ENCODE data around the gene PIP5K1C.
"Not testable (repeated sequence)": the region's sequence is repeated elsewhere in the genome, so short reads cannot be mapped to it uniquely, and the experiment has no call there.

Gene PIP5K1C

DNA sequence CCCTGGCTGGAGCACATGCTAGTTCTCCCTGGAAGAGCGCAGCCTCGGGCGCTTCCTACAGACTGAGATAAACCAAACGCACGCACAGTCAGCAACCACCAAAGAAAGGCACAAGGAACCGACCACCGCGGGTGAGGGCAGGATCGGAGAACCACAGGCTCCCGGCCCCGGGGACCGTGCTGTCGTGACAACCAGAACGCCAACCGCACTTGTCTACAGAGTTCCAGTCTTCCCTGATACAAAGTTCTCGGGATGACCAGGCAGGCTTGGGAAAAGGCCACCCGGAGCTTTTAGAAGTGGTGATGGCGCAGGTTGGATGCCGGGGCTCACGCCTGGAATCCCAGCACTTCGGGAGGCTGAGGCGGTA, 40.5 kb downstream of the PIP5K1C start:
- DNase-seq = no peak

DNA sequence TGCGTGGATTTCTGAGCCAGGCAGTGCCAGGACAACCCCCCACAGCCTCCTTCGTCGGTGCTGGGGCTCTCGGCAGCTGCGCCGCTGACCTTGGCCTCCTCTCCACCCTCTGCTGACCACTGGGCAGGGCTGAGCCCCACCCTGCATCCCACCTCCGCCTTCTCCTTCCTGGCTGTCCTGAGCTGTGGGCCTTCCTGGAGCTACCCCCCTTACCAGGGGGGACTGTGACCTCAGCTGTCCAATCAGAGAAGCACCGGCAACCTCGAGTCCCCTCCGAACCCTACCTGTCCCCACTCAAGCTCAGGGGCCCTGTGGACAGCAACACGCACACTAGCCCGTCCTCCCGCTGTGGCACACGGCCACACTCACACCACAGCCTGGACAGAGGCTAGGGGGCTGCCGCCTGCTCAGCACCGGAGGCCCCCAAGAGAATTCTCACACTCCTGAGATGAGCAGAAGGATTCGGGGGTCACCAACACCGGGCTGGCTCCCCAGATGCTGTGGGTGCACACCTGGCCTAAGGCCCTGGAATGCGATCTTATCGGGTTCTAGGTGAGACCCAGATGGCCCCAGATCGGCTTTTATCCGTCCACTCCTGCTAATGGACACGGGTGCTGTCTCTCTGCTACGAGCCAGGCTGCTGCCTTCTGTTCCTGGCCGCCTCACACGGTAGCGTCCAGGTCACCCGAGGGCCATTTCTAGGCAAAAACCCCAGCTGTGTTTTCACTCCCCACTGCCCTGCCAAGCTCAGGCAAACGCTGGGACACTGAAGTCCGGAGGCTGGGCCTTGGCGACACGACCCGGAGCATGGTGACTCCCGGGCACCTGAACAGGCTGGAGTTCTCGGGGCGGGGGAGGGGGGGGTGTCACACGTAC, 41.2 kb downstream of the PIP5K1C start:
- no peak for DNase-seq

DNA sequence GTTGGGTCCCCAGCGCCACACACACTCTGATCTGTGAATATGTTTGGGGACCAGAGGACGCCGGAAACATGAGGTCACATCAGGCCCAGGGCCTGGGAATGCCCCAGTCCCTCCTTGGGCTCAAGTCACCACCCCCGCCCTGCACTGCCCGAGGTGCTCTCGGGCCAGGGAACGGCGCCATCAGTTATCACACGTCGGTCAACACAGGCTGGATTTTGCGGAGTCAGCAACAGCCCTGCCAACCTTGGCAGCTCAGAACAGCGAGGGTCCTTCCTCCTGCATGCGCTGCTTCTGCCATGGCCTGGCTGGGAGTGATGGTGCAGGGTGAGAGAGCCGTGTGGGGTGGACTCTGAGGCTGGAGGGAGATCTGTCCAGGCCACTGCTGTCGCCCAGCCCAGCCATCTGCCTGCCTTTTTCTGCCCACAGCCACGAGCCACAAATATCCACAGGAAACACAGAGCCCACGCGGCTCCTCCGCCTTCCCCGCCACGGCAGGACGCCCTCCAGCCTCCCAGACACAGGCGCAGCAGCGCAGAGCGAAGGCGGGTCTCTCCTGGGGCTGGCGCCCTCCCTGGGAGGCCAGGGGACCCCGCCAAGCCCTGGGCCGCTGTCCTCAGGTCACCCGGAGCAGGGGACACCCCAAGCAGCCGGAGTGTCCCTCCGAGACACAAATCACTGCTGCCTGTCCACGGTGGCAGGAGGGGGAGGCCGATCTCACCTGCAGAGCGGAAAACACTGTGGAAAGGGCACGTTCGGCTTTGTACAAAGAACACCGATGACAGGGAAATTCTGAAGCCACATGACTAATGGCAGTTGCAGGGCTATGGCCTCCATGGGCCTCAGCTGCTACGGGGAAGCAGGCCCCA, 42.0 kb downstream of the PIP5K1C start:
- no peak for DNase-seq

DNA sequence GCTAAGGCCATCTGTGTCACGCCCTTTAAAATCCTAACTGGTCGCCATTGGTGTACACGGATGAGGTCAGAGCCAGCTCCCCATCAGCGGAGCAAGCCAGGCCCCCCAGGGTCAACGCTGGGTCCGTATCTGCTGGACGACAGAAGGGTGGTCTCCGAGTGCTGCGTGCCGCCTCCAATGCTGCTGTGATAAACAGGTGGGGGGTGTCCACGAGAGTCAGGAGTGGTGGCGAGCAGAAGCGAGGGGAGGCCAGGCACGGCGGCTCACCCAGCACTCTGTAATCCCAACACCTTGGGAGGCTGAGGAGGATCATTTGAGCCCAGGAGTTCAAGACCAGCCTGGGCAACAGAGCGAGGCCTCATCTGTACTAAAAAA, 42.9 kb downstream of the PIP5K1C start:
- DNase-seq = no peak

DNA sequence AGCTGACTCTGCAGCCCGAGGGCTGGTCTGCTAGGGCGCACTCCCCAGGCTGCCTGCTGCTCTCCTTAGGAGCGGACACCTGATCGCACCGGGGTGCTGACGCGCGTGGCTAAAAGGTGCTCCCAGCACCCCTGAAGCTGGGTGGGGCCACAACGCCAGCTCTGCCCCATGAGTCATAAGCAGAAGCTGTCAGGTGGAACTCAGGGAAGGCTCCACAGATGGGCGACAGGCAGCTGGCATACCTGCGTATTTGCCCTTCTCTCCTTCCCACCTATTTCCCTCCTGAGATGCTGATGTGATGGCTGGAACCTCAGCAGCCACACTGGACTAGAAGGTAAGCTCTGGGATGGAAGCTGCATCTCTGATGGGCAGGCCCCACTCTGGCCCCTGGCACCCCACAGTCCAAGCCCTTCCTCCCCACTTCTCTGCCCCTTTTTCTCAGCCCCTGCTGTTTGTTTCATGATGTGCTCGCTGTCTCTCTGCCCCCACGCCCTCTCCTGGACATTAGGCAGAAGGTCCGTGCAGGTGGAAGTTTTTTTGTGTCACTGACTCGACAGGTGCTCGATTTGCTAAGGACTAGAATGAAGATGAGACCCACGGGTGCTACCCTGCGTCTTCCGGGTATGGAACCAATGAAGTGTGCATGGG, 43.4 kb downstream of the PIP5K1C start:
- DNase-seq = no peak

DNA sequence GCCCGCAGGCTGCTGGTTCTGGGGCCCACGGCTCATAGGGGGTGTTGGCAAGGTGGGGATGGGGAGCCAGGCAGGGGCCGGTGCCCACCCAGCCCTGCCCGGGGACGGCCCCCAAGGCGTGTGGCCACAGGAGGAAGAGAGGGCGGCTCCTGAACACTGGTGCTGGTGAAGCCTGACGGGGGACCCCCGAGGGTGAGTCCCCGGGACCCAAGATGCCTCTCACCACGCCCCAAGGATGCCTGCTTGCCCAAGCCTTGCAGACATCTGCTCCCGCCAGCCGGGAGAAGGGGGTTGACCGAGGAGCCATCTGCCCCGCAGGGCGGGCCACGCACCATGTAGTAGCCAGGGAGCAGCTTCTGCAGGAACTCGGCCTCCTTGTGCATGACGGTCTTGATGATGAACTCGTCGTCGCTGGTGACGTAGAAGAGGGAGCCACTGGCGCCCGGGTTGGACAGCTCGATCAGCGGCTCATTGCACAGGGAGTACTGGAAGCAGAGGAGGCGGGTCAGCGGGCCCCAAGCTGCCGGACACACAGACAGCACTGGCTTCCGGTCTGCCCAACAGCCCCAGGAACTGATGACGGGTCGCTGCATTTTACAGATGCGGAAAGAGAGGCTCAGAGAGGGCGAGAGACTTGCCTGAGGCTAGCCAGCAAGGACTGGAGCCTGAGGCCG, 44.1 kb downstream of the PIP5K1C start:
- no peak for DNase-seq

DNA sequence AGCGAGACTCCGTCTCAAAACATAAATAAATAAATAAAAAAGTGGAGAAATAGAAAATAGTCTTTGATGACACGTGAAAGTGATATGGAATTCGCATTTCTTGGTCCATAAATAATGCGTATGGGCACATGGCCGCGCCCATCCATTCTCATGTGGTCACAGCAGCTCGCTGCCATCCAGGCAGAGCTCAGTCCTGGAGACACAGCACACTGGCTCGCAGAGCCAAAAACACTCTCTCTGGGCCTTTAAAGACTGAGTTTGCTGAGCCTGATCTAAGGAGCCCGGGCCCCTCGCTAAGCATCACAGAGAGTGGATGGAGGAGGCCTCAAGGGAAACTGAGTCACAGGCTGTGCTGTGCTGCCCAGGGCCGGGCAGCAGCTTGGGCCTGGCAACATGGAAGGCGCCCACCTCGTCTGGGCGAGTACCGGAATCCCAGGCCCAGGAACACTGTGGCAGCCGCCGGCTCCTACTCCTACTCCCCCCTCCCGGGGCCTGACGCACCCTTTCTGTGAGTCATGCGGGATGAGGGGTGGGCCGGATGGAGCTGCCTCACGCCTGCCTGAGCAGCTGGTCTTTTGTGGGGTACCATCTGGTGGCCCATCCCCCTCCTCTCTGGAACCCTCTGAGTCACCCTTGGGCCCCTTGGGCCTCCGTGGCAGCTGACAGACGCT, 44.7 kb downstream of the PIP5K1C start:
- DNase-seq = peak; percentile 79

DNA sequence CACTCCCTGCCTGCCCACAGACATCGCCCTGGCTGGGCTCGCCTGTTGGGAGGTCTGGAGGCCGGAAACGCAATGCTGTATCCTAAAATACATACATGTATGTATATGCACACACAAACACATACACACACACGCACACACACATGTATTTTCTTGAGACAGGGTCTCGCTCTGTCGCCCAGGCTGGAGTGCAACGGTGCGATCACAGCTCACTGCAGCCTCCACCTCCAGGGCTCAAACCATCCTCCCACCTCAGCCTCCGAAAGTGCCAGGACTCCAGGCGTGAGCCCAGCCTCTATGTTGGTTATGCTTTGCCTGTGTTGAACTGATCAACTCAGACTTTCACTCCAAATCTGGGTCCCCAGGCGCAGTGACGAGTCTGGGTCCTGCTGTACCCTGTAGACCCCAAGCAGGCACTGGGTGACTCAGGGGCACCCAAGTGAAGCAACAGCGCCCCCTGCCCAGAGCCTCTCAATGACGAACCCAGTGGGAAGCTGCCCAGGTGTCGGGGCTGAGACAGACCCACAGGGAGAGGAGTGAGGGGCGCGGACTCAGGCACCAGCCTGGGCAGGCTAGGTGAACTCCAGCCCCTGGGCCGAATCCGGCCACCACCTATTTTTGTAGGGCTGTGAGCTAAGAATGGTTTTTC, 46.3 kb downstream of the PIP5K1C start:
- DNase-seq = no peak

DNA sequence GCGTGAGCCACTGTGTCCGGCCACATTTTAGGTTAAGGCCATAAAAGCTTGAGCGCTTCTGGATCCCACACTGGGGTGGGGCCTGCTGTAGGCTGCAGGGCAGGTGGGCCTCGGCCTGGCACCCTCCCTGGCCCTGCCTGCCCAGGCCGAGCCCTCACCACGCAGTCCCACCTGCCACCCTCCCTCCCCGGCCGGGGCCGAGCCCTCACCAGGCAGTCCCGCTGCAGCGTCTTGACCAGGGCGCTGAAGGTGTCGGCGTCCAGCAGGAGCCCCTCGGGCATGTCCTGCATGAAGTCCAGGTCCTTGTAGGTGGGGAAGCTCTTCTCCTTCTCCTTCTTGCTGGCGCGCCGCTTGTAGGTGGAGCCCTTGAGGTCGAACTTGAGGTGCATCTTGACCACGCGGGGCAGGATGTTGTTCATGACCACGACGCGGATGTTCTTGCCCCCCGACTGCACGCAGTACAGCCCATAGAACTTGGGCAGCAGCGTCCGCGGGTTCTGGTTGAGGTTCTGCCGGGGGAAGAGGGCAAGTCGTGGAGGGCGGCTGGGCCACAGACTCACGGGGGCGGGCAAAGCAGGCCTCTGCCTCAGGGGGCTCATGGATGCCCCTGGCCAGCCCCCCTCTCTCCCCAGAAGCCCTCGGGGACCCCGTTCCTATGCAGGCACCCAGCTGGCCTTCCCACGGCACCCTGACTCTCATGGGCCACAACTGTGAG, 47.0 kb downstream of the PIP5K1C start:
- DNase-seq = no peak

DNA sequence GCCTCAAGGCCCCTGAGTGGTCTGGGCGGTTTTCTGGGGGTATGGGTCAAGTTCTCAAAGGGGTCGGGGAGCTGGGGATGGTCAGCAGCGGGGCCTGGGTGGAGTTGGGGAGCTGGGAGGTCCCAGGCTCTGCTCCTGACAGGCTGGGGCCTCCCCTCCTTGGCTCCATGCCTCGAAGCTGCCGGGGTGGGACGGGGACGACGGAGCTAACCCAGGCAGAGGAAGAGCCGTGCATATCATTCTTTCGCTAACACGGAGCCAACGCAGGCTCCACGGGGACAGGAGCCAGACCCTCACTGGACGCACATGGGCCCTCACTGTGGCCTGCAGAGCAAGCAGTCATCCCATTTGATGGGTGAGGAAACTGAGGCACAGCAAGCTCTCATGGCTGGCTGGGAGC, 47.8 kb downstream of the PIP5K1C start:
- no peak for DNase-seq

DNA sequence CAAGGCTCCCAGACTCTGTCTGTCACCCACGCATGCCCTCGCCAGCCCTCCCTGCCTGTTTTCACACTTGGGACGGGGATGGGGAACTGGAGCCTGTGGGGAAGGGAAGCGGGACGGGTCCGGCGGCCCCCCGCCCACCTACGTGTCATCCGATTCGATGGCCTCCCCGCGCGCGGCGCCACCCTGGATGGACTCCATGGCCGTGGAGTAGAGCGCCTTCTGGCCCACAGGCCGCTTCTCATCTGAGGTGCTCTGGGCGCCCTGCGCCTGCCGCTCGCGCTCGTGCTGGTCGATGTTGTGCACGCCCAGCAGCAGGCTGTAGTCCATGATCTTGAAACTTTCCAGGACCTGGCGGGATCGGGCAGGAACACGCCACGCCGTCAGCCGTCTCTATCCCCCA, 48.6 kb downstream of the PIP5K1C start:
- DNase-seq = no peak

DNA sequence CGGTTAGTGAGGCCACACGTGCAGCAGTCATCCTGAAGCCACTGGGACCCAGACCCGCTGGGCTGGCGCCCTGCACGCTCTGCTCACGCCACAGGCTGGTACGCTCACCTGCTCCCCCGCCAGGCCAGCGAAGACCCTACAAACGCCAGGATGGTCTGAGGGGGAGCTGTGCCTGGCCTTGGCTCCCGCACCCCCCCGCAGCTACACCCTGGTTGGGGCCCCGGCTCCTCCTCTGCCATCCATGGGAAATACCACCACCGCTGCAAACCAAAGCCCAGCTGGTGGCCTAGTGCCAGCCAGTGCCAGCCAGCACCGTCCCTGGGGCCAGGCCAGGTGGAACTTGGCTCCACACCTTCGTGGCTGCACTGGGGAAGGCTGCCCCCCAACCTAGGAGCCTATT, 50.4 kb downstream of the PIP5K1C start:
- no peak for DNase-seq

DNA sequence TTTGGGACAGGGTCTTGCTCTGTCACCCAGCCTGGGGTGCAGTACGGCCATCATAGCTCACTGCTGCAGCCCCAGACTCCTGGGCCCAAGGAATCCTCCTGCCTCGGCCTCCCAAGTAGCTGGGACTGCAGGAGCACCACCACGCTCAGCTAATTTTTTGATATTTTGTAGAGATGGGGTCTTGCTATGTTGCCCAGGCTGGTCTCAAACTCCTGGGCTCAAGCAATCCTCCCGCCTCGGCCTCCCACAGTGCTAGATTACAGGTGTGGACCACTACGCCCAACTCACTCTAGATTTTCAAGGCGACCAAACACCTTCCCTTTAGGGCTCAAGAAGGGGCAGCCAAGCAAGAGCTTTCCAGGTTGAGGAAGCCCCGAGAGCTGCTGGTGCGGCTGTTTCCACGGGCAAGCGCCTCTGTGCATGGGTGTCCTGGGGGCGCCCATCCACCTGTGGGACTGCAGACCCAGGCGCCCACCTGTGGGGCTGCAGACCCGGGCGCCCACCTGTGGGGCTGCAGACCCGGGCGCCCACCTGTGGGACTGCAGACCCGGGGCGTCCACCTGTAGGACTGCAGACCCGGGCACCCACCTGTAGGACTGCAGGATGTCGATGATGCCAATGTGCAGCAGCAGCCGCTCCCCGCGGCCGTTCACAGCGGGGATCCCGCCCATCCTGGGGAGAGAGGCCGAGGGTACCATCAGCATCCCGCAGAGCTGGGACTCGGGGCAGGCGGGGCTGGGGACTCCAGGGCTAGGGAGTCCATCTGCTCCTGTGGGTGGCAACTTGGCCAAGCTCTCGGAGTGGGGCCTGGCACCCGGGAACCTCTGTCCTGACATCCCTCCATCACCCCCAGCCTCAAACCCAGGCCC, 52.0 kb downstream of the PIP5K1C start:
- no peak for DNase-seq

DNA sequence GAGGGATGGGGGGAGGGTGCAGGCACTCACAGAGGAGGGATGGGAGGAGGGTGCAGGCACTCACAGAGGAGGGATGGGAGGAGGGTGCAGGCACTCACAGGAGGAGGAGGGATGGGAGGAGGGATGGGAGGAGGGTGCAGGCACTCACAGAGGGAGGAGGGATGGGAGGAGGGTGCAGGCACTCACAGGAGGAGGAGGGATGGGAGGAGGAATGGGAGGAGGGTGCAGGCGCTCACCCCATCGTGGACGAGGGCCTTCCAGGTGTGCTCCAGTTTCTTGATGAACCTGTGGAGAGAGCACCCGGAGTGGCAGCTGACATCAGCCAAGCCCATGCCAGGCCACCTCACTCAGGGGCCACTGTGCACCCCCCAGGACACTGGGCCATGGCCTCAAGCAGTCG, 53.2 kb downstream of the PIP5K1C start:
- DNase-seq = not testable (repeated sequence)

DNA sequence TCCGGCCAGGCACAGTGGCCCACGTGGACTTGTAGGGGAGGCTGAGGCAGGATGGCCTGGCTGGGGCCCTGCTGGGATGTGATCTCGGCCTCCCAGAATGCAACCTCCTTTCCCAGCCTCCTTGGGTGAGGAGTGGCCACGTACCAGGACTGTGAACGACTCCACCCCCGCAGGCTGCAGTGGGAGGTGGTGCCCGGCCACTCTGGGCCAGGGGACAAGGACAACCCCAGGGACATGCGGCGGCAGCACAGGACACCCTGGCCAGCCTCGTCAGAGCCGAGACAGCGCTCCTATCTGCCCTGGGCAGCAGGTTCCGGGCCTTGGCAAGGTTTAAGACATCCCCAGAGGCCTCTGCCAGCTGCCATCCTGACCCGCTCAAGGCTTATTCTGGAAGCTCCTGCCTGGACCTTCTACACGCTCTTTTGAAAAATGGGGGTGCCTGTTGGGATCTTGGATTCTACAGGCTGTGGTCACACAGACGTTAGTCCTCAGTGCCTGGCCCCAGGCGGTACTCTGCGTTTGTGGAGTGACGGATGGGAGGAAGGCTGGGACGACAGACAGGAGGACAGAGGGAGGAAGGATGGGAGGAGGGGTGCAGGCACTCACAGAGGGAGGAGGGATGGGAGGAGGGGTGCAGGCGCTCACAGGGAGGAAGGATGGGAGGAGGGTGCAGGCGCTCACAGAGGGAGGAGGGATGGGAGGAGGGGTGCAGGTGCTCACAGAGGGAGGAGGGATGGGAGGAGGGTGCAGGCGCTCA, 53.8 kb downstream of the PIP5K1C start:
- no peak for DNase-seq

DNA sequence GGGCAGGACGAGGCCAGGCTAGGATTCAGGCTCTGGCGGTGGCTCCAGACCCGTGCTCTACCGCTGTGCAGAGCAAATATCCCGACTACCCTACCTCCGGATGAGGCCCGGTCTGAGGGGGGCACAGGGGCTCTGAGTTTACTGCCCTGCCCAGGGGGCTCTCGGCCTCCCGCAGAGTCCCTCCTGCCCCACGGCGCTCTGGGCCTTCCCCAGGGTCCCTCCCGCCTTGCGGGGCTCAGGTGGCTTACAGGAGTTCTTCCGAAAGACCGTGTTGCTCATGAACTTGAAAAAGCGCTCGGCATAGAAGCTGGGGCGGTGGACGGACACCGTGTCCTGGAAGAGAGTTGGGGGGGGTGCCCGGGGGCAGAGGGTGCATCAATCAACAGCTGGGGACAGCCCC, 54.5 kb downstream of the PIP5K1C start:
- no peak for DNase-seq

DNA sequence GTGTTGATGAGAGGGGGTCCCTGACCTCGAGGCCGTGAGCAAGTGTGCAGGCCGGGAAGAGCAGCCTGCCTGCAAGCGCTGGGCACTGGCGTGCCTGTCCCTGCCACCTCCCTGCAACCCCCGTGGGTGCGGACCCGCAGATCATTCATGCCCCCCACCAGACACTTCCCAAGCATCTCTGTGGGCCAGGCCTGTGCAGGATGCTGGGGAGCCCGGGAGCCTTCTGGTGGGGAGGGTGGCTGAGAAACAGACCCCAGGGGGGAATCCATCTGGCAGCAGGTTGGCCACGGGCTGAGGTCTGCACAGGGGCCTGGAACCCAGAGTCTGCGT, 55.2 kb downstream of the PIP5K1C start:
- DNase-seq = no peak

DNA sequence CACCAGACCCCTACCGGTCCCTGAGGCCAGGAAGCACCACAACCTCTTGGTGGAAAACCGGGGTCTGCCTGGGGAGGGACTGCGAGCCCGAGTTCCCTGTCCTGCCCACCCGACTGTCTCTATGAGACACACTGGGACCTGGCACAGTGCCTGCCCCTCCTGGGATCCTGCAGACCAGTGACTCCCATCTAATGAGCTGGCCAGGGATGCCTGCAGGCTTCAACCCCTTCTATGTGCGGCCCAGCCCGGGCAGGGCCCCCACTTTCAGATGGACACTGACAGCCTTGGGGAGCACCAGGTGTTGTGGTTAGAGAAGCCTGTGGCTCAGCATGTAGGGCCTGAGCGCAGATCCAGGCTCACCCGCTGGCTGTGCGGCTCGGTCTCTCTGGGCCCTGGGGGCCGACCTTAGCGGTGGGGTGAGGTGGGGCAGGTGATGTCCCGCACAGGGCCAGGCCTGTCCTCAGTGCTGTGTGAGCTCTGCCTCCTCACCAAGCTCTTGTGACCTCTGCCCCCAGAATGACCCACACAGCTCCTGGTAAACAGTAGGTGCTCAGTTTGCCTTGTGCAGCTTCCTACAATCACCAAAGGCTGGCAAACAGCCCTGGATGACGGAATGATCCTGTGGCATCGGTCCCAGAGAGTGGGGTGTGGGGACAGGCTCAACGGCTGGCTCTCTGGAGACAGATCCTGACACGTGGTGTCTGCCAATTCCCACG, 55.8 kb downstream of the PIP5K1C start:
- peak; percentile 61 for DNase-seq

Data from NCI-H1694 (cell line).